Activated CD8-positive, alpha-beta memory T cell treated with anti-CD3 and anti-CD28 coated beads for 1 hour (primary cell): ENCODE data around the gene TNNT1.
"Not testable (repeated sequence)": the region's sequence is repeated elsewhere in the genome, so short reads cannot be mapped to it uniquely, and the experiment has no call there.

ENCODE experiments used
- DNase-seq, 2 donors: peaks; one replicate each; pipeline ENCODE4 v3.0.0-alpha.2; 2020; ENCODE audit warnings: low read depth in 1 of 2; ENCODE audit errors: extremely low read depth in 1 of 2

Gene TNNT1

GRCh38 chr19:55171440-55171839 lies 22.4 kb upstream of the TNNT1 start:
- no peak for DNase-seq

- DNase-seq, result no peak
These were observed 20.1 kb upstream of the TNNT1 start for GRCh38 chr19:55169136-55169535.

DNA sequence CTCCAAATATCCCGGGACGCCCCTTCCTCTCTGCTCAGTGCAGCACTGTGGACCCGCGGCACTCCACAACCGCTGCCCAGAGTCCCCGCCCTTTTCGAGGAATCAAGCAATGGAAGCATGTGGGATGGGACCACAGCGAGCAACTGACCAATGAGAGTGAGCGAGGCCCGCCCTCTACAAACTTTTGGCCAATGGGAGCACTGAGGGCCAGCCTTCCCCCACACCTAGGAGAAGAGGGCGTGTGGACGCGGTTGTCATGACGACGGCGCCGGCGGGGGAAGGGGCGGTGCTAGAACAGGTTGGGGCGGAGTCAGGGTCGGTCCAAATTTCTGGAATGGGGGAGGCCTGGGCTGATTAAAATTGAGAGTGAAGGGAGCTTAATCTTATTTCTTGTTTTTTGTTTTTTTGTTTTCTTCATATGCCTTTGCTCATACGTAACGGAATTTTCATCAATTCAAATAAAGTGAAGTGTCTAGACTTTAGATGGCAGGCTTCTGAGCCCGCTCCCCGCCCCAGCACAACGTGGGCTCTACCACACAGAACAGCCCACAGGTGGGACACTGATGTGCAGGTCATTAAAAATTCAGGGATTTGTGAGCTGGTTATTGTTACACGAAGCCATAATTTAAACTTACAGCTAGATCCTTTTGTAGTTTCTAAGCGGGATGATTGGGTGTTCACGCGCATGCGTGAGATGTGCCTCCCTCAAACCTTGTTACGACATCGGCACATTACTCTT lies 17.7 kb upstream of the TNNT1 start, which contains the start of gene DNAAF3:
Gene DNAAF3 (minus strand): TSS at position 84 of the 739 bp plus-strand sequence. CDS start 200 bp downstream, outside the sequence.
- DNase-seq, result peak in 1 of 2 donors; percentile 39

- no peak for DNase-seq
These were observed 17.0 kb upstream of the TNNT1 start for GRCh38 chr19:55165952-55166529.

GRCh38 chr19:55161571-55162322 lies 12.7 kb upstream of the TNNT1 start:
- DNase-seq, result no peak

DNA sequence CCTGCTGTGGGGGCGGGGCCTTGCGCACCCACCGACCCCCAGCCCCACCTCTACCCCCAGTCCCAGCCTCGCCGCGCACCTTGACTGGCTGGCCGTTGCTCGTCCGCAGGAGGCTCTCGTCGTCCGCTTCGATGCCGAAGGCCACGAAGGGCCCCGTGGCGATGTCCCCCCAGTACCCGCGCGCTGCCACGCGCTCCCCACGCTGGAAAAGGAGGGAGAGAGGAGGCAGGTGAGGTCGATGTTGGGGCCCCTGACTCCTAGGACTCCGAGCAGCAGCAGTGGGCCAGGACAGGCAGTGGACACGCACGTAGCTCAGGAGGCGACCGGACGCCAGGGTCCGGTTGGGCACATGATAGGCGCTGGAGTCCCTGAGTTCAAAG lies 12.0 kb upstream of the TNNT1 start:
- no peak for DNase-seq

DNA sequence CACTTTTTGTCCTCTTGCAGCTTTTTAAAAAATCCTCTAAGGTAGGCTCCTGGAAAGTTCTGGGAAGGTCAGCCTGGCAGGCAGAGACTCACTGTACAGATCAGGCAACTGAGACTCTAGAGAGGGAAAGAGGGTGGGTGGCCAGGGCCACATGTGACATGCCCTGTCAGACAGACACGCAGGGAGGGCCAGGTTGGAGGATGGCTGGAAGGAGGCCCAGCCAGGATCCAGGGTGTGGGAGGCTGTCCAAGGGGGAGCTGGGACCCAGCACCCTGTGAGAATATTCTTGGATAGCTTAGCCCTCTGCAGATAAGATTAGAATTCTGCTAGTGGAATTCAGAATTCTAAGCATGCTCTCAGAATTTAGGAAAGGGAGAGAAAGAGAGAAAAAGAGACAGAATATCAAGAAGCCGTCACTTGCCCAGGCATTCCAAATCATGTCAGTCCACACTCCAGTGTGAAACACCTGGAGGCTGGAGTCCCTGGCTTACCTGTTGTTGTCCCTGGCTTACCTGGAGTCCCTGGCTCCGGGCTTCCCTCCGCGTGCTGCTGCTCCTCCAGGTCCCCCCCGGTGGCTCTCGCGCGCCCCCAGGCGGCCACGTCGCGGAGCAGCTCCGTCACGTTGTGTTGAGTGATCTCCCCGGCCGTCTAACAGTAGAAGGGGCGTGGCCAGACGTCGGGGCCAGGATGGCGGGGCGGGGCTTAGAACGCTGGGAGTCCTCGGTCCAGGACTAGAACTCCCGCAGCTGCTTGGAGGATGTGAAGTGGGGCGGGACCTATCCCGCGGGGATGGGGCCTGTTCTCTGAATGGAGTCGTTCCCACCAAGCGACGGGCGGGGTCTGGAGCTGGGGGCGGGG lies 11.4 kb upstream of the TNNT1 start:
- peak; percentile 59 to 73 for DNase-seq

- DNase-seq, result no peak
These were observed 10.1 kb upstream of the TNNT1 start for GRCh38 chr19:55158848-55159749.

- no peak for DNase-seq
These were observed 9.4 kb upstream of the TNNT1 start for GRCh38 chr19:55158423-55158822.

DNA sequence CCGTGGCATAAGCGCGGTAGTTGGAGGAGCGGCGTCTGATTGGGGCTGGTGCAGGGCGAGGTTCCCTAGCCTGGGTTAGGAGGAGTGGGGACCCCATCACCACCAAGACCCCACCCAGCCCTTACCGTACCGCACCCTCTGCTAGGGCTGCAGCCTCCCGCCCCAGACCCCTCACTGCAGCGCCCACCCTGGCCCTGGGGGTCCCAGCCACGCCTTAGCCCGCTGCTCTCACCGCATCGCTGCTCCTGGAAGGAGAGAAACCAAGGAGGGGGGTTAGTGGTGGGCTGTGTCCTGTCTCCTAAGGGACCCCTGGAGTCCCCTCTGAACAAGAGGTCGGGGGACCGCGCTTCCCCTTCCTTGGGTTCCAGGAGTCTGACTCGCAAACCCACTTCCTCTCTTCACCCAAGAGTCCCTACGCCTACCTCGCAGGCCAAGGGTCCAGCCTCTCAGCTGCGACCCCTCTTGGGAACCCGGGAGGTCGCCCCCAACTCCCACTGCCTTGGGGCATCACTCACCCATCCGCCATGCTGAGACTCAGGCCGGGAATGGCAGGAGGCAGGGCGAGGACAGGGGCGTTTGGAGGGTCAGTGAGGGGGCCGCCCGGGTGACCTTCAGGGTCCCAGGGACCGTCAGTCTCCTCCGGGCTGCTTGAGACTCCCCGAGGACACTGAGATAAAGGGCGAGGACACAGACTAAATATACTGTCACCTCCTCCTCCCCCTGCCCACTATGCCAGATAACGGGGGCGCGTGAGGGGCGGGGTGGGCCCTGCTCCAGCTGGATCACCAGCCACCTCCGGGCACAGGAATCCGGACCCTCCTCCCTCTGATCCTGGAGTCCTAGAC lies 8.3 kb upstream of the TNNT1 start, which contains the start of gene TNNI3:
Gene TNNI3 (minus strand): TSS at position 669 of the 845 bp plus-strand sequence. CDS start 143 bp downstream, at position 526.
- no peak for DNase-seq

DNA sequence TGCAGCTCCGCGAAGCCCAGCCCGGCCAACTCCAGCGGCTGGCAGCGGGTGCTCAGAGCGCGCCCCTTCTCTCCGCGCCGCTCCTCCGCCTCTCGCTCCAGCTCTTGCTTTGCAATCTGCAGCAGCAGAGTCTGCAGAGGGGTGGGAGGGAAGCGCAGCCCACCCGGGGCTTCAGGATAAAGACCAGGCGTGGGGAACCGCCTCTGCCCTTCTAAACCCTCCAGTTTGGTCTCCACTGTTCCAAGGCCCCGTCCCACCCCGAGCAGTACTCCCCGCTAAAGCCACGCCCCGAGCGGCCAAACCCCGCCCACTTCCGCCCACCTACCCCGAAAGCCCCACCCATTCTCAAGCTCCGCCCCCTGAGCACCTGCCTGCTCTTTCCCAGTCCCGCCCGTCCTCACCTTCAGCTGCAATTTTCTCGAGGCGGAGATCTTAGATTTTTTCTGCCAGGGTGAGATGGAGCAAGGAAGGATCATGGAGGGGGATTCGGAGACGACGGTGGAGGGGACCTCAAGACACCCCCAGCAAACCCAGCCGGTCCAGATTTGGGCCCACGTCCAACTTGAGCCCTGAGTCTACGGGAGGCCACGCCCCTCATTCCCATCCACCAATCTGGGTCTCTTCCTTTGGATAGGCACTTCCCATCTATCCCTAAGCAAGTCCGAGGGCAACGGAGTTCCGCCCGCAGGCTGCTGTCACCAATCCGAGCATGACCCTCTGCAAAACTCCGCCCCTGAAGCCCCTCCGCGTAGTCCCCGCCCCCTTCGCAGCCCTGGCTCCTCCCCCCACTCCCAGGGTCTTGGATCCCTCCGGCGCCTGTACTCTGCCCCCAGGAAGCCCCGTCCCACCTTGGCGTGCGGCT lies 7.4 kb upstream of the TNNT1 start:
- no peak for DNase-seq

DNA sequence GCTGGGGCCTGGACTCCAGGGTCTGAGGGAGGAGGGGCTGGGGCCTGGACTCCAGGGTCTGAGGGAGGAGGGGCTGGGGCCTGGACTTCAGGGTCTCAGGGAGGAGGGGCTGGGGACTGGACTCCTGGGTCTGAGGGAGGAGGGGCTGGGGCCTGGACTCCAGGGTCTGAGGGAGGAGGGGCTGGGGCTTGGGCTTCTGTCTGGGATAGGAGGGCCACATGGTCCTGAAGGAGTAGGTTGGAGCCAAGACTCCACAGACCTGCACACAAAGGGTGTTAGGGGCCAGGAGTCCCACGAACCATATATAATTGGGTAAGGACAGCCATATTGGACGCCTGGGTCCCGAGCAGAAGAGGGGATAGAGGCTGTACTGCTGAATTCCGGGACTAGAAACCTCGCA lies 6.8 kb upstream of the TNNT1 start:
- DNase-seq, result not testable (repeated sequence)

- no peak for DNase-seq
These were observed 4.8 kb upstream of the TNNT1 start for GRCh38 chr19:55153652-55154264.

DNA sequence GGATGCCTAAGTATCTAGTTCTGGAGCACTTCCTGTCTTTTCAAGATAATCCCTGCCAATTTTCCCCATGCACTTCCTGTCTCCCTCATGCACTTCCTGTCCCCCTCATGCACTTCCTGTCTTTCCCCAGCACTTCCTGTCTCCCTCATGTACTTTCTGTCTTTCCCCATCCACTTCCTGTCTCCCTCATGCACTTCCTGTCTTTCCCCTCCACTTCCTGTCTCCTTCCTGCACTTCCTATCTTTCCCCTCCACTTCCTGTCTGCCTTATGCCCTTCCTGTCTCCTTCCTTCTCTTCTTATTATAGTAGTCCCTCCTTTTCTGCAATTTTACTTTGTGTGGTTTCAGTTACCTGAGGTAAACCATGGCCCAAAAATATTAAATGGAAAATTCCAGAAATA lies 3.0 kb upstream of the TNNT1 start:
- DNase-seq, result no peak

DNA sequence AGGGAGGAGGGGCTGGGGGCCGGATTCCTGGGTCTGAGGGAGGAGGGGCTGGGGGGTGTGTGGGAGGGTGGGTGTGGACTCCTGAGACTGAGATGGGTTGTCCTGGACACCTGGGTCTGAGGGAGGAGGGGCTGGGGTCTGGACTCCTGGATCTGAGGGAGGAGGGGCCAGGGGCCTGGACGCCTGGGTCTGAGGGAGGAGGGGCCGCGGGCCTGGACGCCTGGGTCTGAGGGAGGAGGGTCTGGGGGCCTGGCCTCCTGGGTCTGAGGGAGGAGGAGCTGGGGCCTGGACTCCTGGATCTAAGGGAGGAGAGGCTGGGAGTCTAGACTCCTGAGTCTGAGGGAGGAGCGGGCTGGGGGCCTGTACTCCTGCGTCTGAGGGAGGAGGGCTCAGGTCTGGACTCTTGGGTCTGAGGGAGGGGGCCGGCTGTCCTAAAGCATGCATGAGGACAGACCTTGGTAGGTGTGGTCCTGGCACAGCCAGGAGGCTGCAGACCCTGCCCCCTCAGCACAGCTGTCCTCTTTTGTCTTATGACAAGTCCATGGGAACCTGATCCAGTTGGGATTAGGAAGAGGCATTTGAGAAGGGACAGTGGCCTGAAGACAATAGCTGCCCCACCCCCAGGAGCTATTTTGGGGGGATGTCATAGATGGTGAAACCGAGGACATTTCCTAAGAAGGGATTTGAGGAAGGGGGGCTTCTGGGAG lies 1.3 kb downstream of the TNNT1 start:
- DNase-seq, result no peak

GRCh38 chr19:55146705-55147273 lies 2.2 kb downstream of the TNNT1 start:
- no peak for DNase-seq
